ENCODE results near the gene DOCK2.

Gene DOCK2

GRCh38 chr5:169691471-169691870, 54.4 kb downstream of the DOCK2 start:
- H3K4me3 ChIP-seq, result no peak overlapping the region
- no peak for TF ChIP-seq CTCF (IDR thresholded peaks at IDR 0.05)
- H3K9me3 ChIP-seq, result no peaks in the 10 kb centered on the region
- H3K4me1 ChIP-seq, result peaks cover 0 to 7% (median 0%) of the 10 kb centered on the region in 4 donors
- H3K36me3 ChIP-seq, result no peaks in the 10 kb centered on the region
- no peaks in the 10 kb centered on the region for H3K27me3 ChIP-seq
- no peak overlapping the region for H3K27ac ChIP-seq
- intact Hi-C loops (cut with DNase I; ENCODE audit: low total_unique reads), result no loop called here
- DNase-seq, result no peak

GRCh38 chr5:169694091-169694625, 57.1 kb downstream of the DOCK2 start:
- Histone ChIP-seq H3K9me3 (no peaks in the 10 kb centered on the region), H3K4me1 (peaks cover 0 to 9% (median 0%) of the 10 kb centered on the region in 4 donors), H3K27ac (no peak overlapping the region), H3K4me3 (no peak overlapping the region), H3K36me3 (no peaks in the 10 kb centered on the region), H3K27me3 (no peaks in the 10 kb centered on the region)
- TF ChIP-seq CTCF (IDR thresholded peaks at IDR 0.05), result no peak
- no peak for DNase-seq
- intact Hi-C loops (cut with DNase I; ENCODE audit: low total_unique reads), result no loop called here

- Histone ChIP-seq H3K4me1 (peaks cover 0 to 9% (median 0%) of the 10 kb centered on the region in 4 donors), H3K9me3 (no peaks in the 10 kb centered on the region), H3K27me3 (no peaks in the 10 kb centered on the region), H3K36me3 (no peaks in the 10 kb centered on the region), H3K27ac (no peak overlapping the region), H3K4me3 (no peak overlapping the region)
- no peak for TF ChIP-seq CTCF (IDR thresholded peaks at IDR 0.05)
- intact Hi-C loops (cut with DNase I; ENCODE audit: low total_unique reads), result no loop called here
- DNase-seq, result no peak
Measured at GRCh38 chr5:169695025-169695625, 58.0 kb downstream of the DOCK2 start.

GRCh38 chr5:169695919-169696490, 58.9 kb downstream of the DOCK2 start:
- H3K27me3 ChIP-seq, result no peaks in the 10 kb centered on the region
- peaks cover 0 to 9% (median 0%) of the 10 kb centered on the region in 4 donors for H3K4me1 ChIP-seq
- TF ChIP-seq CTCF (IDR thresholded peaks at IDR 0.05), result no peak
- no peak overlapping the region for H3K27ac ChIP-seq
- intact Hi-C loops (cut with DNase I; ENCODE audit: low total_unique reads), result no loop called here
- no peaks in the 10 kb centered on the region for H3K9me3 ChIP-seq
- H3K4me3 ChIP-seq, result no peak overlapping the region
- DNase-seq, result no peak
- no peaks in the 10 kb centered on the region for H3K36me3 ChIP-seq

- intact Hi-C loops (cut with DNase I; ENCODE audit: low total_unique reads), result no loop called here
Measured at GRCh38 chr5:169696621-169697510, 59.8 kb downstream of the DOCK2 start.

More at GRCh38 chr5:169696621-169697510, 59.8 kb downstream of the DOCK2 start:
- H3K4me3 ChIP-seq, result no peak overlapping the region
- no peaks in the 10 kb centered on the region for H3K9me3 ChIP-seq
- H3K27me3 ChIP-seq, result no peaks in the 10 kb centered on the region
- H3K4me1 ChIP-seq, result peaks cover 0 to 9% (median 0%) of the 10 kb centered on the region in 4 donors
- no peak overlapping the region for H3K27ac ChIP-seq
- no peak for TF ChIP-seq CTCF (IDR thresholded peaks at IDR 0.05)
- no peak for DNase-seq
- no peaks in the 10 kb centered on the region for H3K36me3 ChIP-seq

All from tibial artery (tissue), 4 donors.